ENCODE results near the gene COA3.
"Not testable (repeated sequence)": the region's sequence is repeated elsewhere in the genome, so short reads cannot be mapped to it uniquely, and the experiment has no call there.

The COA3 gene

DNA sequence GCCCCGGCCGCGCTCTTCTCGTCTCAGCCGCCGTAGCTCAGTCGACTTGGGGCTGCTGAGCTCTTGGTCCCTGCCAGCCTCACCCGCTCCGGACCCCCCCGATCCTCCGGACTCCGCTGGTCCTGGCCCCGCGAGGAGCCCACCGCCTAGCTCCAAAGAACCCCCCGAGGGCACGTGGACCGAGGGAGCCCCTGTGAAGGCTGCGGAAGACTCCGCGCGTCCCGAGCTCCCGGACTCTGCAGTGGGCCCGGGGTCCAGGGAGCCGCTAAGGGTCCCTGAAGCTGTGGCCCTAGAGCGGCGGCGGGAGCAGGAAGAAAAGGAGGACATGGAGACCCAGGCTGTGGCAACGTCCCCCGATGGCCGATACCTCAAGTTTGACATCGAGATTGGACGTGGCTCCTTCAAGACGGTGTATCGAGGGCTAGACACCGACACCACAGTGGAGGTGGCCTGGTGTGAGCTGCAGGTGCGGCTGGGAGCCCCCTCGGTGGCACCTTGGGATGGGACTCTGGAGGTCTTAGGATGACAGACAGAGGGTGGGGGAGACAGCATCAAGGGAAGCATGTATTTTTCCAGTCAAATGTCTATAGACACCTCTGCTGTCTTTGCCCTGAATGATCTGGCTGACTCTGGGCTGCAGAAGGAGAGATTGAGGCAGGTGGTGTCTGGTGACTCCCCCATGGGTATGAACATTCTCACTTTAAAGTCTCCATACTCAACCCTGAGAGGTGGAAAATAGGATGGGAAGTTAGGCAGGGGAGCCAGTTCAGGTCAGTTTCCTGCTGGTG, 17.5 kb downstream of the COA3 start:
- DNase-seq = no peak

DNA sequence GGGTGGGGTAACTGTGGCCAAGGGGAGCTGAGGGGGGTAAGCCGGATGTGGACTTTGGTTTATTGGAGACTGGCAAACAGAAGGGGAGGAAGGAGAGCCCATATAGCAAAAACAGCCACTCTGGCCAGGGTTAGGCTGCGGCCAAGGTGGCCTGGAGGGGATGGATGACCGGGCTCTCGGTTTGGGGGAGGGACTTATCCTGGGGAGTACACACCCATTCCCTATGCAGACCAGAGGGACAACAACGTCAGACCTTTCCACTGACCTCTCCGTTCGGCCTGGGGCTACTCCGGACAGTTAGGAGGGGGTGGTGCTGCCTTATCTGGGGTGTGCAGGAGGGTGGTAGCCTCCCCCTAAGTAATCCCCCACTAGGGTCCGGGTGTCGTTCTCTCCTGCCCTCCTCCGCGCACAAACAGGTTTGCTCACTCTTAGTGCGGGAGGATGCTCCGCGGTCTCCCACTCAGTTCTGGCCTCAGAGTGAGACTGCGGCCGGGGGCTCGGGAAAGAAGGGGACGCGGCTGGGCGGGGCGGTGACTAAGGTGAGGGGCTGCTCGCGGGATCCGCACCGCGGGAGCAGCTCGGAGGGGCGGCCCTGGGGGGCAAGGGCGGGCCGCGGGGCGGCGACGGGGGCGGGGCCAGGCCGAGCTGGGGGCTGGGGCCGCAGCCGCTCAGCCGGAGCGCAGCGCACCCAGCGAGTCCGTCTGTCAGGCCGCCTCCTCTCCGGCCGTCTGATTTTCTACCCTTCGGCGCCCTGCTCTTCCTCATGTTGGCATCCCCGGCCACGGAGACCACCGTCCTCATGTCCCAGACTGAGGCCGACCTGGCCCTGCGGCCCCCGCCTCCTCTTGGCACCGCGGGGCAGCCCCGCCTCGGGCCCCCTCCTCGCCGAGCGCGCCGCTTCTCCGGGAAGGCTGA, 18.3 kb downstream of the COA3 start, which contains the start of gene WNK4:
WNK4 (plus strand) TSS at position 675 of the 915 bp plus-strand sequence; CDS start at position 764, 89 bp downstream.
- no peak for DNase-seq

DNA sequence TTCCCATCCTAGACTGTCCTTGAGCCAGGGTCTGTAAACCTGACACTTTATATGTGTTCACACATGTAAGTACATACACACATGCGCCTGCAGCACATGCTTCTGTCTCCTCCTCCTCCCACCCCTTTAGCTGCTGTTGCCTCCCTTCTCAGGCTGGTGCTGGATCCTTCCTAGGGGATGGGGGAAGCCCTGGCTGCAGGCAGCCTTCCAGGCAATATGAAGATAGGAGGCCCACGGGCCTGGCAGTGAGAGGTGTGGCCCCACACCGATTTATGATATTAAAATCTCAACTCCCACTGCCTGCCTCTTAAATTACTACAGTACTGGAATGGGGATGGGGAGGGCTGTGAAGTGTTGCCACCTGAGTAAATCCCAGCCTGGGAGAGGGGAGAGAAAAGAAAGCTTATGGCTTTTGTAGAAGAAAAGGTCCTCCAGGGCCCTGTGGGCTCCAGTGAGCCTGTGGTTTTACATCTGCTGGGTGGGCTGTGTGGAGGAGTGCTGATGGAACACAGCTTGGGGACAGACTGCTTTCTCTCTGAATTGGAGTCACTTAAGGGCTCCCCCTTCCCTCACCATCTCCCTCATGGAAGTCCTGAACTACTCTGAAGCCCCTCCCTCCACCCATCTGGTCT, 19.1 kb downstream of the COA3 start:
- DNase-seq = no peak

DNA sequence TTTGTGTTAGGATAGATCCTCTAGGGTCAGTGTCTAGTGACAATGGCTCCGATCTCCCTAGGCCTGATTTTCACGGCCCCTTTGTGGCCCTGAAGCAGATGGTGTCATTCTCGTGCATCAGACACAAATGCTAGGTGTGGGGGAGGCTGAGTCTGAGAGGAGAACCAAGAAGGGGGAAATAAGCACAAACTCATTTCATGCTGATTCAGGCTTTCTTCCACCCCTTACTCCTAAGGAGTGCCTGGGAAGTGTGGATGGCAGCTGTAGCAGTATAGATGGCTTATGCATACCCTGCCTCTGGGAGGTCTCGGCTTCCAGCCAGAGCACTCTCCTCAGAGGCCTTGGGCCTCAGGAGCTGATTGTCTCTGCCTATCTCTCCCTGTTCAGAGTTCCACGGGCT, 19.9 kb downstream of the COA3 start:
- DNase-seq = no peak

DNA sequence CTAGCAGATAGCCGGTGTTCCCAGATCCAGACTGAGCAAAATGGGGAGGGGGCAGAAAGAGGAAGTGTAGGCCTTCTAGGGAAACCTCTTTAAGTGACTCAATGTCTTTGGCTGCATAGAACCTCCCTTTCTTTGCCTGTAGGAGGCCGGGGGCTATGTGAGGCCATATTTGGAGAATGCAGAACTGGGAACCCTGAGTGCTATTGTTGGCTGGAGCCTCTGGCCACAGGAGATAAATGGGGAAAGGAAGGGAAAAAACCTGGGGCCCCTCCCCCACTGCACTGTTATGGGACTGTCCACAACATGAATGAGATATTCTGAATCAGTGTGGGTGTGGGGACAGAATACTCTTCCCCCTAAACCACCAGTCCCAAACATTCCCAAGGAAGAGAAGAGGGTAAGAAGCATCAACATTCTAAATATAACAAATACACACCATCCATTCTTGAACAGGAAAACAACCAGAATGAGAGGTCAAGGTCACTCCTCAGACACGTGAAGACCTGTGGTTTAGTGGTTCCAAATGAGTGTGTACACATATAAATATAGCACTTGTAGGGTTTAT, 22.9 kb downstream of the COA3 start:
- DNase-seq = no peak

DNA sequence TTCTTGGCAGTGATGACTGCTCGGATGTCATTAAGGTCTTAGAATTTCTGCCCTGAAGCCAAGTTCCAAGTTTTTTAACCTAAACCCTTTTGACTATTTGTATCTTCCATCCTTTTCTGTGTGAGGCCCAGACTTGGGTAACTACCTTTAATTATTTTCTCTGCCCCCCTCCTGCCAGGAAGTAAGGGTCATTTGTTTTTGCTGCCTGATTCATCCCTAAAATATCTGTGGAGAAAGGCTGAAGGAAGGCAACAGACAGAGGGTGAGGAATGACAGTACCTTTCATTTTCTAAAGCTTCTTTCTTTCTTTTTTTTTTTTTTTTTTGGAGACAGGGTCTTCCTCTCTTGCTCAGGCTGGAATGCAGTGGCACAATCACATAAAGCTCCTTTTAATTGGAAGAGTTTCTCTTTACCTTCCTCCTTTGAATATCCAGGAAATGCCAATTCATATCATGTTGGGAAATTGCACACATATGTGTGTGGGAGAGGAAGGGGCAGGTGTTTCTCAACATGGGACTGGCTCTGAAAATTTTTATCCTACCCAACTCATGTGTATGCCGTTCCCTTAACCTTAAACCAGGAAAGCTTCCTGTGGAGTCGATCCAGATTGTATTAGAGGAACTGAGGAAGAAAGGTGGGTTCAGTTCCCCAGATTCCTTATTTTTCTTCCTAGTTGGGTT, 24.3 kb downstream of the COA3 start:
- DNase-seq = no peak

DNA sequence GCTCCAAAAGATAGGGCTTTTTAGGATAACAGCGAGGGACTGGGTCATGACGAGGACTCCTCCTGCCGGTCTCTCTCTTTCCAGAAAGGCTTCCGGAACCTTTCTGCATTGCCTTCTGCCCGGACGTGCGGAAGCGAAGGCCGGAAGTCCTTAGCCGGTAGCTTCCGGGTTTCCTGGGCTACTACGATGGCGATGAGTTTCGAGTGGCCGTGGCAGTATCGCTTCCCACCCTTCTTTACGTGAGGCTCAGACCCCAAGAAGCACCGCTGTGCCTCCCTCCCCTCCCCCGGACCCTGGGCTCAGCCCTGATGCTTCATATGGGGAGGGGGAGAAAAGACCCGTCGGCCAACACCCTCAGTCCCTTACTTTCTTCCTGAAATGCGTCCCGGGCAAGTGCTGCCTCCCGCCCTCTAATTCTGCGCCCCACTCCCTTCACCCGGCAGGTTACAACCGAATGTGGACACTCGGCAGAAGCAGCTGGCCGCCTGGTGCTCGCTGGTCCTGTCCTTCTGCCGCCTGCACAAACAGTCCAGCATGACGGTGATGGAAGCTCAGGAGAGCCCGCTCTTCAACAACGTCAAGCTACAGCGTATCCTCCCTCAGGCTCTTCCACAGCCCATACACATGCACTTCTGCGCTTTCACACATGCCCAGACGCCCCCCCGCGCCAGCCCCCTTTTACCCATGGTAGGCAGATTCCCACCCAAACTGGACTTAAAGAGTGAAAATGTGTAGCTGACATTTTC, 25.0 kb downstream of the COA3 start, which contains the start of gene VPS25:
VPS25 (plus strand) TSS at position 160 of the 746 bp plus-strand sequence; CDS start at position 187, 27 bp downstream.
- DNase-seq = peak; percentile 77 to 85

DNA sequence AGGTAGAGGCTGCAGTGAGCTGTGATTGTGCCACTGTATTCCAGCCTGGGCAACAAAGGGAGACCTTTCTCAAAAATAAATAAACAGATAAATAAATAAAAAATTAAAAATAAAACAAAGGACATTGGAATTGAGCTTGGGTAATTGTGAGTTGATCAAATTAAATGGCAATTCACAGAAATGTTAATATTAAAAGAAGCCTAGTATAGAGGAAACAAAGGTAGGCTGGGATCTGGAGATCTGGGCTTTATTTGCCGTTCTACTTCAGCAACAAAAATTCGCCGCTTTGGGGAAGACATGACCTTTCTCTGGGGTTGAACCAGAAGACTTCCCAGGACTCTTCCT, 25.6 kb downstream of the COA3 start:
- DNase-seq = no peak

DNA sequence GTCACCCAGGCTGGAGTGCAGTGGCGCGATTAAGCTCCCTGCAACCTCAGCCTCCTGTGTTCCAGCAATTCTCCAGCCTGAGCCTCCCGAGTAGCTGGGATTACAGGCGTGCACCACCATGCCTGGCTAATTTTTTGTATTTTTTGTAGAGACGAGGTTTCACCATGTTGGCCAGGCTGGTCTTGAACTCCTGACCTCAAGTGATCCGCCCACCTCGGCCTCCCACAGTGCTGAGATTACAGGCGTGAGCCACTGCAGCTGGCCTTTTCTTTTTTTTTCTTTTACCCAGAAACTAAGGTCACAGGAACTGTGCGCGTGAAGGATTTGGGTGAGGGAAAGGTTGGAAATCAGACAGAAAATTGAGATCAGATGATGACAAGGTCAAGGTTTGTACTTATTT, 28.5 kb downstream of the COA3 start:
- DNase-seq = not testable (repeated sequence)

DNA sequence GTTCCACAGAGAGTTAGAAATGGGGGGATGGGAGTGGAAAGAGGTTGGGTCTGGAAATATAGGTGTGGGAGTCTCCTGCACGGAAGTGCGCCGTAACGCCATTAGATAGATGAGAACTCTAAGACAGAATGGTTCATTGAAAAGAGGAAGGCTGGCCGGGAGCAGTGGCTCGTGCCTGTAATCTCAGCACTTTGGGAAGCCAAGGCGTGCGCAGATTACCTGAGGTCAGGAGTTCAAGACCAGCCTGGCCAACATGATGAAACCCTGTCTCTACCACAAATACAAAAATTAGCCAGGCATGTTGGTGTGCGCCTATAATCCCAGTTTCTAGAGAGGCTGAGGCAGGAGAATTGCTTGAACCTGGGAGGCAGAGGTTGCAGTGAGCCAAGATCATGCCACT, 30.5 kb downstream of the COA3 start:
- DNase-seq = not testable (repeated sequence)

DNA sequence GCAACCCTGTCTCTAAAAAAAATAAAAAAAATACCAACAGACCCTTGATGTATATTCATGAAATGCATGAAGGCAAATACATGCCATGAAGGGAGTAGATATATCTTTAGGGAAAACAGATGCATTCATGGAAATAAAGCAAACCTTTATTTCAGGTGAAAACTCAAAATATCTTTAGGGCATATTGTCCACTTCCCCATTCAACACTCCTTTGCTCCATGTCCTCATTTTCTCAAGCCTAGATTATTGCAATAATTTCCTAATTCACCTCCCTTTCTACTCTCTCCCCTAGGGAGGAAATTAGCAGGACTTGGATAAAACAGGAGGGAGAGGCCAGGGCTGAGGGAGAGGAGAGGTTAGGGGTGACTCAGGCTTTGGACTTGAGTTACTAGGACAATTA, 31.0 kb downstream of the COA3 start:
- DNase-seq = no peak

DNA sequence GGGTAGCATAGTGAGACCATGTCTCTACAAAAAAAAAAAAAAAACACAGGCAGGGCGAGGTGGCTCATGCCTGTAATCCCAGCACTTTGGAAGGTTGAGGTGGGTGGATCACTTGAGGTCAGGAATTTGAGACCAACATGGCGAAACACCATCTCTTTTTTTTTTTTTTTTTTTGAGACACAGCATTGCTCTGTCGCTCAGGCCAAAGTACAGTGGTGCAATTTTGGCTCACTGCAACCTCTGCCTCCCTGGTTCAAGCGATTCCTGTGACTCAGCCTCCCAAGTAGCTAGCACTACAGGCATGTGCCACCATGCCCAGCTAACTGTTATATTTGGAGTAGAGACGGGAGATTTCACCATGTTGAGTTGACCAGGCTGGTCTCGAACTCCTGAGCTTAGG, 32.4 kb downstream of the COA3 start:
- DNase-seq = no peak

DNA sequence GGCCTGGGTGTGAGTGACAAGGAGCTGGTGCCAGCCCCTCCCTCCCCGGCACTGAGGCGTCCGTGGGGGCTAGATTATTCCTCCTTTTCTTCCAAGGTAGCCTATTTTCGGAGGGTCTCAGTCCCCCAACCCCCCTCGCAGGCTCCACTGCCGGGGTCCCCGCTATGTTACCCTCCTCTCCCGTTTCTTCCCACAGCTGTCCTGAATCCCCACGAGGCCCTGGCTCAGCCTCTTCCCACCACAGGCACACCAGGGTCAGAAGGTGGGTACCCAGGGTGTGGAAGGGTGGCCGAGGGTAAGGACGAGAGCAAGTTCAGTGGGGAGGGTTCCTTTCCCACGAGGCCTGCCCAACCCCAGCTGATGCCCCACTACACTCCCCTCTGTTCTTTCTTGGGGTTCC, 36.9 kb downstream of the COA3 start:
- no peak for DNase-seq

DNA sequence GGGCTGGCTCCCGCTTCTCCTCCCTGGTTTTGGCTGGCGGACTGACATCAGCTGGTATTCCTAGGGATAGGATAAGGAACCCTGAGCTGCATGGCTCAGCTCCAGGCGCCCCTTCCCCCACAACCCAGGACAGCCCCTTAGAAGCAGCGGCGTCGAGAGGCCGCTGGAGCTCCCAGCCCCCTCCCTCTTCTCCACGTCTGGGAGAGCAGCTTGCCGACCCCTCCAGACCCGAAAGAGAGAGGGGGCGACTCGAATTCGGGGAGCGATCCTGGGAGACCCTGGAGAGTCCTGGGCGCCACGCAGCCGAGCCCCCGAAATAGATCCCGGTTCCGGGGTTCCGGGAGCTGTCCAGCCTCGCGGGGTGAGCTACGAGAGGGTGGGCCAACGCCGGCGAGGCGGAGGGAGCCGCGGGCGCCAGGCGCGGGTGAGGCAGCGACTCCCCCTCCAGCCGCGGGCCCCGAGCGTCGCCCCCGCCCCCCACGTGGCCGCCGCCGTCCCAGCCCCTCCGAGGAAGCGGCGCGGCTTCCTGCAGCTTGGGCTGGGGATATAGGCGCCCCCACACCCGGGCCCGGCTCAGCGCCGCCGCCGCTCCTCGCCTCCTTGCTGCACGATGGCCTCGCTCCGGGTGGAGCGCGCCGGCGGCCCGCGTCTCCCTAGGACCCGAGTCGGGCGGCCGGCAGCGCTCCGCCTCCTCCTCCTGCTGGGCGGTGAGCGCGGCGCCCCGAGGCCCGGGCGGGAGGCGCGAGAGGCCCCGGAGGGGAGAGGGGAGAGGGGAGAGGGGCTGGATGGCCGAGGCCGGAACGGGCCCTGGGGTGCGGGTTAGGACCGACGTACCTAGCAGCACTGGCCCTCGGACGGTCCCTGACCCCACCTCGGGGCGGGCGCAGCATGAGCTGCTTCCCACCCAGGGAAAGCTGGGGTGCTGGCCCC, 37.6 kb downstream of the COA3 start, which contains the start of gene RAMP2:
RAMP2 (plus strand) TSS at position 576 of the 930 bp plus-strand sequence; CDS start at position 611, 35 bp downstream.
- no peak for DNase-seq

DNA sequence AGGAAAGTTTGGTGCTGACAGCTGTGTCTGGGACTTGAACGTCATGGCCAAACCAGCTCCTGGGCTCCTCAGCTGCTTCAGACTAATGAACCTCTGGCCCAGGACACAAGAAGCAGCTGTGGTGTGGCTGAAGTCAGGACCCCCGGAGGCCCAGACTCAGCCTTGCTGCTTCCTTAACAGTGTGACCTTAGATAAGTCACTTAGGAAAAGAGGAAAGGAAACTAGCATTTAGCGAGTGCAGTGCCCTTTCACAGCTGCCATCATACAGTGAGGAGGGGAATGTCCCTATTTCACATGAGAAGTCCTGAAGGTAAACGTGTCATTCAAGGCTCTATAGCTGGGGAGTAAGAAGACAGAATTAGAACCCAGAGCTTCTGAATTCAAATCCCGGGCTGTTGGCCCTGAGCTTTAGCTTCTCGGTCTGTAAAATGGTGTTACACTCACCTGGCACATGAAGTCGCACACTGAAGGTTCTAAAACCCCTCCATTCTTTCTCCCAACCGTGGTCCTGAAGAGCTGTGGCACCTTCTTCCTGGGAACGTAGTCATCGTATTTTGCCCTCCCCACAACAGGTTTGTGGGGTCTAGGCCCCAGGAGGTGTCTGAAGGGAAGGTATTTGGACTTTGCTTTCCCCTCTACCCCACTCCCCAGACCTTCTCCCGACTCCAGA, 38.4 kb downstream of the COA3 start:
- DNase-seq = peak in 1 of 2 donors; percentile 44

DNA sequence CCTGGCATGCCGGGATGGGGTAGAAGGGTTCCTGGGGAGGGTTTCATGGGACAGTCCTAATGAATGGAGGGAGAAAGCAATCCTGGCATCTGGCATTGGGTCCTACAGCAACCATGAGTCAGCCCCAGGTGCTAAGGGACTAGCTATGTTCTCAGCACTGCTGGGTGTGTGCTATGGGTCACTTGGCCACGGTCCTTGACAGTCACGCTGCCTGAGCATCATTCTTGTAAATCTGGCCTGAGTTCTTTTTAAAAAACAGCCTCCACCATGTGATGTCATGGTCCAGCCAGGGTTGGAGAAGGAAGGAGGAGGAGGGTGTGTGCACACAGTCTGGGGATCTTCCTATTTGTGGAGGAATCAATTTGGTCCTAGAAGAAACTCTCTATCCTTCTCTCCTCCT, 43.7 kb downstream of the COA3 start:
- no peak for DNase-seq

DNA sequence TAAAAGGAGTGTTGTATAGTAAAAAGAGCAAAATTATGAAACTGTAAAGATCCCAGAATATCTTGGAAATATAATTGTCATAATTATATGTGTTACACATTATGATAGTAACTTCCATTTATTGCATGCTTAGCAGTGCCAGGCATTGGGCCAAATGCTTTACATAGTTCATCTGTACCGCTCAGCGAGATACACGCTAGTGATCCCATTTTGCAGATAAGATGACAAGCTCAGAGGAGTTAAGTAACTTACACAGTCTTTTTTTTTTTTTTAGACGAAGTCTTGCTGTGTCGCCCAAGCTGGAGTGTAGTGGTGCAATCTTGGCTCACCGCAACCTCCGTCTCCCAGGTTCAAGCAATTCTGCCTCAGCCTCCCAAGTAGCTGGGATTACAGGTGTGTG, 46.9 kb downstream of the COA3 start:
- no peak for DNase-seq

DNA sequence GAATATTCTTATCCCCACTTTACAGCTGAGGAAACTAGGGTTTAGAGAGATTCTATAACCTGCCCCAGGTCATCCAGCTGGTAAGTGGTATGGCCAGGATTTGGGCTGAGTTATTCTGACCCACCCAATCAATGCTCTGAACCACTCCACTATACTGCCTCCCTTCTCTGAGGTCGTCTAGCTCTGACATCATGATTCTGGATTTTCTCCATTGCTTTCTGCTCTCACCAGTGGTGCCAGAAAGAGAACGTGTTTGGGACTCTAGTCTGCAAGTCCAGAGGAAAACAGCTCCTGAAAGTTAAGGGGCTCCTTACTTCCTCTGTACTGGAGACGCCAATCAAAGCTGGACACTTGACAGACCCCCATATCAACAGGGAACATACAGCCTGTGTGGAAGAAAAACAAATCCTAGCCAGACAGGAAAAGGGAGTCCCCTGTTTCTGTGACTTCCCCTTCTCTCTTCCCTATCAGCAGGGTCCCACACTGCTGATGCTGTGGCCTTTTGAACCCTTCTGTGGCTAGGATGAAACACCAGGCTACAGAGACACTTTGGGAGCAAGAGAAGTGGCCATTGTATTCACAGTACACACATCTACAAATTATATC, 47.7 kb downstream of the COA3 start:
- peak in 1 of 2 donors; percentile 5 for DNase-seq

All from CD4-positive, alpha-beta T cell treated with Interleukin-1 beta for 1 hour (primary cell).